CD4-positive, alpha-beta T cell (primary cell): ENCODE results near the gene ARID2. TPM values are rescaled to one million over a fixed set of nuclear protein-coding genes. Genes with fewer than 3 reads are reported as not detected.

Experiments
- ATAC-seq: fragments of 200-7000 bp; cut with Tn5 transposase; one replicate; pipeline ENCODE4 v1.10.0; 2022; ENCODE audit warnings: mild to moderate bottlenecking; ENCODE audit not compliant: poor library complexity
- CTCF ChIA-PET: fragments of 350-600 bp; sonication (Branson Sonifier 250); formaldehyde crosslinking; loops from one replicate; lab custom pipeline; 2021; ENCODE audit warnings: antibody characterized with exemption, inconsistent platforms; lab: Charles Lee
- POLR2A ChIA-PET: fragments of 350-600 bp; sonication (Branson Sonifier 250); formaldehyde crosslinking; loops from one replicate; lab custom pipeline; 2021; ENCODE audit warnings: antibody characterized with exemption, inconsistent platforms; lab: Charles Lee
- DNase-seq, 14 experiments: peaks; one replicate each; pipeline ENCODE4 v3.0.0-alpha.2; 2013 to 2020; ENCODE audit warnings: mixed read lengths in 2 of 14
- H3K27ac ChIP-seq, 2 donors: one replicate each; pipeline versions ENCODE4 v1.5.1 to v1.7.0; 2013; ENCODE audit warnings: low read length in 2 of 2, low read depth in 1 of 2, mild to moderate bottlenecking in 1 of 2
- H3K27me3 ChIP-seq, 2 experiments: 1 replicate in 1 of 2; 2 replicates in 1 of 2; pipeline versions ENCODE4 v1.6.1 to v1.7.0; 2013; ENCODE audit warnings: low read length in 2 of 2, control low read depth in 1 of 2, mild to moderate bottlenecking in 1 of 2, moderate library complexity in 1 of 2; ENCODE audit not compliant: insufficient read depth in 2 of 2, control insufficient read depth in 1 of 2
- H3K36me3 ChIP-seq: one replicate; pipeline ENCODE4 v1.6.1; 2013; ENCODE audit warnings: low read length, control low read depth; ENCODE audit not compliant: insufficient read depth
- H3K4me1 ChIP-seq: one replicate; pipeline ENCODE4 v1.6.1; 2013; ENCODE audit warnings: low read length, control low read depth; ENCODE audit not compliant: insufficient read depth
- H3K4me3 ChIP-seq: one replicate; pipeline ENCODE4 v1.5.1; 2013; ENCODE audit warnings: mild to moderate bottlenecking, low read length, moderate library complexity
- H3K9me3 ChIP-seq, 2 experiments: 1 replicate in 1 of 2; 2 replicates in 1 of 2; pipeline versions ENCODE4 v1.6.1 to v1.7.0; 2013; ENCODE audit warnings: low read length in 2 of 2, mild to moderate bottlenecking in 2 of 2, control low read depth in 1 of 2, moderate library complexity in 1 of 2; ENCODE audit not compliant: control insufficient read depth in 1 of 2, insufficient read depth in 1 of 2
- H3K27ac Mint-ChIP-seq: one replicate; pipeline ENCODE4 v1.8.0; 2020; ENCODE audit warnings: mixed read lengths
- H3K27me3 Mint-ChIP-seq: one replicate; pipeline ENCODE4 v1.8.0; 2021; ENCODE audit warnings: mixed read lengths
- H3K36me3 Mint-ChIP-seq: one replicate; pipeline ENCODE4 v1.8.0; 2021; ENCODE audit warnings: low read depth, mixed read lengths
- H3K4me1 Mint-ChIP-seq: one replicate; pipeline ENCODE4 v1.8.0; 2021; ENCODE audit warnings: low read depth, mixed read lengths
- H3K4me3 Mint-ChIP-seq: one replicate; pipeline ENCODE4 v1.8.0; 2020; ENCODE audit warnings: mild to moderate bottlenecking, mixed read lengths
- H3K9me3 Mint-ChIP-seq: one replicate; pipeline ENCODE4 v1.8.0; 2020; ENCODE audit warnings: mixed read lengths
- CTCF ChIP-seq: fragments of 200-600 bp; IDR thresholded peaks from one replicate; pipeline ENCODE4 v1.8.0; 2022; ENCODE audit warnings: antibody characterized with exemption, mild to moderate bottlenecking
- intact Hi-C, 2 experiments: fragments of 100-400 bp; cut with DNase I in 1 of 2; cut with micrococcal nuclease in 1 of 2; formaldehyde crosslinking; loops; one replicate each; pipeline versions ENCODE4 v1.15.1 to v1.9.0; 2023 to 2025; cut with DNase I, micrococcal nuclease
- total RNA-seq, 174 experiments: library from RNA in 2 of 174; stranded (reverse) in 2 of 174; gene quantifications; one replicate each; pipeline ENCODE4 v1.2.3 and lab custom pipeline; 2021 to 2026

Gene ARID2
- total RNA-seq, 2 experiments from 2014 or later = 49.0 to 51.3 TPM

GRCh38 chr12:45886685-45887084 lies 157.2 kb downstream of the ARID2 start:
- DNase-seq (no peak), ATAC-seq (no peak)
- CTCF ChIA-PET = no interaction called here
- Mint-ChIP-seq H3K27ac (no peak overlapping the region), H3K4me1 (peaks cover 17% of the 10 kb centered on the region), H3K4me3 (no peak overlapping the region), H3K9me3 (peaks cover 3% of the 10 kb centered on the region), H3K27me3 (no peaks in the 10 kb centered on the region), H3K36me3 (peaks cover 63% of the 10 kb centered on the region)
- Histone ChIP-seq H3K4me3 (no peak overlapping the region), H3K36me3 (peaks cover 37% of the 10 kb centered on the region), H3K27ac (no peak overlapping the region), H3K9me3 (peaks cover 0 to 9% of the 10 kb centered on the region in 2 experiments), H3K4me1 (peaks cover 1% of the 10 kb centered on the region), H3K27me3 (no peaks in the 10 kb centered on the region)
- TF ChIP-seq CTCF = no peak
- POLR2A ChIA-PET = no interaction called here
- intact Hi-C loops = no loop called here

GRCh38 chr12:45887544-45887943 lies 158.0 kb downstream of the ARID2 start:
- no peak for DNase-seq
- Histone ChIP-seq H3K27ac (no peak overlapping the region), H3K9me3 (peaks cover 0 to 9% of the 10 kb centered on the region in 2 experiments), H3K27me3 (no peaks in the 10 kb centered on the region), H3K4me1 (peaks cover 5% of the 10 kb centered on the region), H3K4me3 (no peak overlapping the region), H3K36me3 (peaks cover 35% of the 10 kb centered on the region)
- peaks cover 62% of the 10 kb centered on the region for H3K36me3 Mint-ChIP-seq
- no peak overlapping the region for H3K27ac Mint-ChIP-seq
- ATAC-seq = no peak
- H3K4me3 Mint-ChIP-seq = no peak overlapping the region
- ChIA-PET CTCF (no interaction called here), POLR2A (interaction anchor here (0.8 kb wide), 1 partner anchor 157 kb away, joined by 3 read pairs; no protein-coding TSS in a partner anchor)
- H3K27me3 Mint-ChIP-seq = no peaks in the 10 kb centered on the region
- H3K9me3 Mint-ChIP-seq = peaks cover 3% of the 10 kb centered on the region
- H3K4me1 Mint-ChIP-seq = peaks cover 26% of the 10 kb centered on the region
- TF ChIP-seq CTCF = no peak
- intact Hi-C loops = no loop called here

- H3K27ac ChIP-seq = no peak overlapping the region
- peaks cover 43% of the 10 kb centered on the region for H3K4me1 Mint-ChIP-seq
- ATAC-seq (no peak), DNase-seq (no peak)
- ChIA-PET CTCF (no interaction called here), POLR2A (no interaction called here)
- no peak overlapping the region for H3K4me3 ChIP-seq
- H3K9me3 Mint-ChIP-seq = no peaks in the 10 kb centered on the region
- peaks cover 49% of the 10 kb centered on the region for H3K36me3 ChIP-seq
- intact Hi-C loops = no loop called here
- H3K9me3 ChIP-seq = peaks cover 0 to under 1% of the 10 kb centered on the region in 2 experiments
- H3K27me3 Mint-ChIP-seq = no peaks in the 10 kb centered on the region
- peaks cover 61% of the 10 kb centered on the region for H3K36me3 Mint-ChIP-seq
- H3K27me3 ChIP-seq = no peaks in the 10 kb centered on the region
- peaks cover 5% of the 10 kb centered on the region for H3K4me1 ChIP-seq
- H3K27ac Mint-ChIP-seq = no peak overlapping the region
- no peak overlapping the region for H3K4me3 Mint-ChIP-seq
- no peak for TF ChIP-seq CTCF
Observed at GRCh38 chr12:45890276-45890675, 160.8 kb downstream of the ARID2 start.
